CD4-positive, alpha-beta T cell treated with Interleukin-15 for 4 hours (primary cell): ENCODE results near the gene CYTH1.
"Not testable (repeated sequence)": the region's sequence is repeated elsewhere in the genome, so short reads cannot be mapped to it uniquely, and the experiment has no call there.

Source experiments
- DNase-seq: peaks from one replicate; pipeline ENCODE4 v3.0.0-alpha.2; 2020; ENCODE audit warnings: low spot score

Gene CYTH1

DNA sequence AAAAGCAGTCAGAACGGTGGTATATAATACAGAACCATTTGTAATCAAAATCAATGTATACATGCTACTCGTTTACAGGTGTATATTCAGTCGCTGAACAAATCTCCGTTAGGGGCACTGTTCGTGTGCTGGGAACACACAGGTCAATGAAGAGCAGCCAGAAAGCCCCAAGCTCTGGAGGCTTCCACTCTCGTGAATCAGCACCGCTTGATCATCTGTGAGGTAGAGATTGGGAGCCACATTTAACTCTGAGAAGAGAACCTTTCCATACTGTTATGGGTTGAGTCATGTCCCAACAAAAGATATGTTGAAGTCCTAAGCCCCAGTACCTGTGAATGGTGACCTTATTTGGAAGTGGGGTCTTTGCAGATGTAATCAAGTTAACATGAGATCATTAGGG, 5.4 kb upstream of the CYTH1 start:
- DNase-seq = no peak

DNA sequence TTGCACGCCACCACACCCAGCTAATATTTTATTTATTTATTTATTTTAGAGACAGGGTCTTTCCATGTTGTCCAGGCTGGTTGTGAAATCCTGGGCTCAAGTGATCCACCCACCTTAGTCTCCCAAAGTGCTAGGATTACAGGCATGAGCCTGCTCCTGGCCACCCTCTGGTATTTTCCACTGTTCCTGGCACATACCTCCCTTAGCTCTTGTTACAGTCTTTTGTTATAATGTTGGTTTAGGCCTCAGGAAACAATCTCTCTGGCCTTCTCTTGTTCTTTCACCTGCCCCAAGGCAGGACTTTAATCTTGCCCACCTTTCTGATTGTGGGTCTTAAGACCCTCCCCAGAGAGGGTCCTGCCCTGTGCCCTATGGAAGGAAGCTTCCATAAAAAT, 3.6 kb upstream of the CYTH1 start:
- DNase-seq = no peak

DNA sequence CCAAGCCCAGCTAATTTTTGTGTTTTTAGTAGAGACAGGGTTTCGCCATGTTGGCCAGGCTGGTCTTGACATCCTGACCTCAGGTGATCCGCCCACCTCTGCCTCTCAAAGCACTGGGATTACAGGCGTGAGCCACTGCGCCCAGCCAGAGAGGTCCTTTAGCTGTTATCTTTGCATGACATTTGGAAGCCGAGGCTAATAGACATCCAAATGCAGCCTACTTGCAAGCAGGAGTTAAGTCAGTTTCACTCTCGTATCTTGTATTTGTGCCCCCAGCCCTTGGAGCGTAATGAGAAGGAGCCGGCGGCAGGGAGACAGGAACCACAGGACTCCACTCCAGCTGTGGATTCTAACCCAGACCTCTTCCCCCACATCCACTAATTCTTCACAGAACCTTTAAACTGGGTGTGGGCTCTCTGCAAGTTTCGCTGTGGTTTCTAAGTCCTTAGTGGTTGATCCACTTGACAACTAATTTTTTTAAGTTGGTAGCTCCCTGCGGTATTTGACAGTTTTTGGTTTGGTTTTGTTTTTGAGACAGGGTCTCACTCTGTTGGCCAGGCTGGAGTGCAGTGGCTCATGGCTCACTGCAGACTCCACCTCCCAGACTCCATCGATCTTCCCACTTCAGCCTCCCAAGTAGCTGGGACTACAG, 3.1 kb upstream of the CYTH1 start:
- DNase-seq = no peak

DNA sequence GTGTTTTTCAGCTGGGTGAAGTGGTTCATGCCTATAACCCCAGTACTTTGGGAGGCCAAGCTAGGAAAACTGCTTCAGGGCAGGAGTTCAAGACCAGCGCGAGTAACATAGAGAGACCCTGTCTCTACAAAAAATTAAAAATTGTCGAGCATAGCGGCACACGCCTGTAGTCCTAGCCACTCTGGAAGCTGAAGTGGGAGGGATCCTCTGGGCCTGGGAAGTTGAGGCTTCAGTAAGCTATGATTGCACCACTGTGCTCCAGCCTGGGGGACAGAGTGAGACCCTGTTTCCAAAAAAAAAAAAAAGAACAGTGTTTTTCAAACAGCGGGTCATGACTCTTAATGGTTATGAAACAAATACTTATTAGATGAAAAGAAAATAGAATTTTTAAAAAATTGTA, 2.3 kb upstream of the CYTH1 start:
- no peak for DNase-seq

DNA sequence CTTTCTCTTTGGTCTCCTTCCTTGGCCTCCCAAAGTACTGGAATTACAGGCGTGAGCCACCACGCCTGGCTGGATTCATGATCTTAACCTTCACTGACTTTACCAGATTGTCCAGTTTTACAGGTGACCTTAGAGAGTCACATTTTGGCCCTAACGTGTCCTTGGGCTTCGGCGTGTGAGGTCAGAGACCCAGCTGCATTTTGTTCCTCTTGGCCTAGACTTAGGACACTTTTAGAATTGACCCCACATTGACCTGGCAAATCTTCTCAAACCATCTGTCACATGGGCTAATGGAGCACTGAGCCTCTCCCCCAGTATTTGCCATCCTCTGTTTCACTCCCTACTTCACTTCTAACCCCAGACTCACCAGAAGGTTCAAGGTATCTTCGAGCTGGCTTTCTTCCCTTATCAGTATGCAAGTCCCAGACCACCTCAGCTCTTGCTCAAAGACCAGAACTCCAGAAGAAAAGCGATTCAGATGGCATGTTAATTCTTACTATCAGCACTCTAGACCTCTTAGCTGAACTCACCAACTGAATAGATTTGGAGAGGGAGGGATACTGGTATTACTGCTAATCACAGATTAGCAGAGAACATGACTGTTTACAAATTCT, 1.7 kb upstream of the CYTH1 start:
- DNase-seq = no peak

DNA sequence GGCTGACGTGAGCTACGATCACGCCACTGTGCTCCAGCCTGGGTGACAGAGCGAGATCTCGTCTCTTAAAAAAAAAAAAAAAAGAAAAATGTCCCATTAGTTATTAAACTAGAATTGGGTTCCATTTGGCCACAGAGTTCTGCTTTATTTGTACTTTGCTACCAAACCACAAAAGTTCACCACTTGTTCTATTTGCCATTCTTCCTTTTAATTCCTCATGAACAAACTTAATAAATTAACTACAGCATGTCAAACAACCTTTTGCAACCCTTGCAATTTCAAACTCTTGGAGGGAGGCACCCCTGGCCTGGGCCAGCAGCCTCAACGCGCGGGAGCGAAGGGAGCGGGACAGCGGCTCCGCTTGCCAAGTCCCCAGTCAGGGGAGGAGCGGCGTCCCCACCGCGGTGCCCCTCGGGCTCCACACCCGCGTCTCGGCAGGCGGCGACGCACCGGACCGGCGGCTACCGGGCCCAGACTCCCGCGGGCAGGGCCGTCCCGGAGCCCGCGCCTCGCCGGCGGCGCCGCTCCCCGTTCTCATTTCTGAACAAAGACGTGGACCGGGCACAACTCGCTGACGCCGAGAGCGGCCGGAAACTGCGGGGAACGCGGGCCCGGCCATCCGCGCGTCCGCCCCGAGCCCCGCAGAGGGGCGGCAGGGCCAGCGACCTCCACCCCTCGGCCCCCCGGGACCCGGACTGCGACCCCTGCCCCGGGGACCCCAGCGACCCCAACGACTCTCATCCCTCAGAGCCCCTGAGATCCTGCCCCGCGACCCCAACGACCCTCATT, 775 bp downstream of the CYTH1 start:
- no peak for DNase-seq

DNA sequence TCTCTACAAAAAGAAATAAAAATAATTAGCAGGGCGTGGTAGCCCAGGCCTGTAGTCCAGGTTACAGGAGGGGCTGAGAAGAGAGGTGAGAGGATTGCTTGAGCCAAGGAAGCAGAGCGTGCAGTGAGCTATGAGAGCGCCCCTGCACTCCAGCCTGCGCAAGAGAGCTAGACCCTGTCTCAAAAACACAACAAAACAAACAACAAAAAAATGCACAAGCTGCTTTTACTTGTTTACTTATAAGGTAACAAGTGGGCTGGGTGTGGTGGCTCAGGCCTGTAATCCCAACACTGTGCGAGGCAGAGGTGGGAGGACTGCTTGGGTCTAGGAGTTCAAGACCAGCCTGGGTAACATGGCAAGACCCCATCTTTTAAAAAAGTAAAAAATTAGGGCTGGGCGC, 1.7 kb downstream of the CYTH1 start:
- DNase-seq = no peak

DNA sequence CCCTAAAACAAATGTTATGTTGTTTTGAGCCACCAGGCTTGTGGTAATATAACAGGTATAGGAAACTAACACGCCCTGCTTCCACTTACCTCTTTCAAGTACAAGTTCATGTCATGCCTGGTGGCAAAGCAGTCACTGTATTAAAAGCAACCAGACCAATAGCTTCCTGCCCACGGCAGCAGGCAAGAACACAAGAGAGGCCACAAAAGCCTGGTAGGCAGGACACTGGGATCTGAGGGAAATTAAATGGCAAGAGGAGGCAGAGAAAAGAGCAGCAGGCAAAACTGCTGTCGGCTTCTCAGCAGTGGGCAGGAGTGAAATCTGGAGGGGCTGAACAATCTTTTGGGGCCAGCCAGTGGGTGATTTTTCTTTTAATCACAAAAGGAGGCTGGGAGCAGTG, 2.2 kb downstream of the CYTH1 start:
- peak; percentile 83 for DNase-seq

DNA sequence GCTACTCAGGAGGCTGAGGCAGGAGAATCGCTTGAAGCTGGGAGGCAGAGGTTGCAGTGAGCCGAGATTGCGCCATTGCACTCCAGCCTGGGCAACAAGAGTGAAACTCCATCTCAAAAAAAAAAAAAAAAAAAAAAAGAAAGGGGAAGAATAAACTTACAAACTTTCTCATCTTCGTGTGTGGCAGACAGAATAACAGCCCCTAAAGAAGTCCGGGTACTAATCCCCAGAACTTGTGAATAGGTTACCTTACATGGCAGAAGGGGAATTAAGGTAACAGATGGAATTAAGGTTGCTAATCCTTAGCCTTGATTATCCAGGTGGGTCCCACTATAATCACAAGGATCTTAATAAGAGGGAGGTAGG, 2.8 kb downstream of the CYTH1 start:
- DNase-seq = not testable (repeated sequence)

DNA sequence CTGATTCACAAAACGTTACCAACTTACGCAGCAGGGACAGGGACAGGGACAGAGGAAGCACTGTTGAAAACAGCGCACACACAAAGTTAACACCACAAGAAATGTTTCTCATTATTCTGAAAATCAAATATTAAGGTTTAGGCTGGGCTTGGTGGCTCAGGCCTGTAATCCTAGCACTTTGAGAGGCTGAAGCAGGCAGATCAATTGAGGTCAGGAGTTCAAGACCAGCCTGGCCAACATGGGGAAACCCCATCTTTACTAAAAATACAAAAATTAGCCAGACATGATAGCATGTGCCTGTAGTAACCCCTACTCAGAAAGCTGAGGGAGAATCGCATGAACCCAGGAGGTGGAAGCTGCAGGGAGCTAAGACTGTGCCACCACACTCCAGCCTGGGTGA, 4.2 kb downstream of the CYTH1 start:
- DNase-seq = no peak

DNA sequence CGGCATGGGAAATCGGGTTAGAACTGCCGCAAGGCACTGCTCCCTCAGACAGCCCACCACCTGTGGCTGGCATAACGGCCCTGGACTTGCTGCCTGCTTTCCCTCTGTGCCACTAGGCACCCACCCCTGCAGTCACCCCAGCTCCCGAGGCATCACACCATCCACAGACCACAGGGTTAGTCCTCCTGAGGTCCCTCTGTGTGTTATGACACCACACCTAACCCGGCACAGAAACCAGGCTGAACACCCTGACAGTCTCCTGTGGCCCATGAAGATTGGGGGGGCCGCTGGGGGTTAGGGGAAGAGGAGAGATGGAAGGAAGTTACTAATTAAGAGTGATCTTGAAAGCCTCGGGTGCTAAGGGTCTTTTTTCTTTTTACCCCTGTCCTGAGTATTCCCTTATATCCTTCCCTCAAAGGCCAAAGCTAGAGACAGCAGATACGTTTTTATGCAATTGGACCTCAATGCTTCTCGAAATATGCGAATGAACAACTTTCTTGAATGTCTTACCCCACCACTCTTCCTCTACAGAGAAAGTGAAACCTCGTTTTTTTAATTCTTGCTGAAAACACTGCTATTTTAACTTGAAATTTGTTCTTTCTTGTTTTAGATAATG, 7.0 kb downstream of the CYTH1 start:
- DNase-seq = peak; percentile 66

DNA sequence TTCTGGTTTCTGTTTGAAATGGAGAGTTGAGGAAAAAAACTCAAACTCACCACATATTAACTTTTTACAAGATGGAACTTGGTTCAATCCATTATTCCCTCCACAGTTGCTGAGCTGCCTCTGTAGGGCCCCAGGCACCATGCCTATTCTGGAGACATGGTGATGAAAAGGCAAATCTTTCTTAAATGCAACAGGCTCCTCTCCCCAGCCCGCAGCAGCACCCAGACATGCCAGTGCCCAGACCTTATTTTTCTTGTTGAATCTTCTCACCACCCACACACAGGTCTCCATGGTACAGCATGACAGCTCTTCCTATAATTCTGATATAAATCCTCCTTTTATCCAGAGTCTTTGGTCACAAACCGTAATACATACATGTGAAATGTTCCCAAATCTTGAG, 7.6 kb downstream of the CYTH1 start:
- no peak for DNase-seq

DNA sequence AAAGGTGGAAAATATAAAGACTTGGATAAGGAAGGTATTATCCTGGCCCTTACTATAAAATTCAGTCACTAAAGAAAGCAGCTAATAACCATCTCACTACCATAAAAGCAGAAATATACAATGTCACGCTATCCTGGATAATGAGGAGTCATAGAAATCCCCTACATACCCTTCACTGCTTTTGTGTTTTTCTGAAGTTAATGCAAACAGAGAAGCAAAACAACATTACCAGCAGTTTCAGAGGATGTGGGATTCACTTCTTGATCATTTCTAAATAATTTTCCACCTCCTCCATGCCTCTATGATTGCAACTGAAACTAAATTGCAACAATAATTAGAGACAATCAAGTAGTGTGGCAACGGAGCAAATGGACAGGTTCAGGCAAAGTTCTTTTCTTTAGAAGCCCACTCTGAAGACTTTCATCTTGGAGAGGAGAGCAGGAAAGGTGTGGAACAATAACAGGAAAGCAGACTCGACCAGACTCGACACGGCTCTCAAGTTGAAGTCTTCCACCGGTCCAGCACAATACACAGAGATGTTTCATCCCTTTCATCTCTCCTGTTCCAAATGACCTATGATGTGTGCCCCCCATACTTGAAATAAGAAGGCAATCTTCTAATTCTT, 10.2 kb downstream of the CYTH1 start:
- no peak for DNase-seq

DNA sequence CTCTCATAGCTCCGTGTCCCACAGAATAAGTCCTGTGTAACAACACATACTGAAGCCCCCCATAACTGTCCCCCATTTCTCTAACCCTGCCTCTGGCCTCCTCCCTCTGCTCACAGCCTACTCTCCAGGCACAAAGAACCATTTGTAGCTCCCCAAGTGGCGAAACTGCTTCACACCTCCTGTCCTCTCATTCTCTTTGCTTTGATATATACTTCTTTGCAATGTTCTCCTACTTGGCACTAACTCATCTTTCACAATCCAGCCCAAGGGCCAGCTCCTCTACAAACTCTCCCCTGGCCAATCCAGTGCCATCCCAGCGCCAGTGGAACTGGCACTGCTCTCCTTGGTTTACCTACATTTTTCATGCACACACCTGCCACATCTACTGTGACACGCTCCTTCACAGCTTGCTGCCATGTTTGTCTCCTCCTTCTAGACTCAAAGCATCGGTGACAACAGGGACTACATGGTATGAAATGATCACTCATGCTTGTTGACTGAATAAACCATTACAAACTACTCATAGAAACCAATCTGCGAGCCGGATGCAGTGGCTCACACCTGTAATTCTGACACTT, 12.8 kb downstream of the CYTH1 start:
- DNase-seq = no peak

DNA sequence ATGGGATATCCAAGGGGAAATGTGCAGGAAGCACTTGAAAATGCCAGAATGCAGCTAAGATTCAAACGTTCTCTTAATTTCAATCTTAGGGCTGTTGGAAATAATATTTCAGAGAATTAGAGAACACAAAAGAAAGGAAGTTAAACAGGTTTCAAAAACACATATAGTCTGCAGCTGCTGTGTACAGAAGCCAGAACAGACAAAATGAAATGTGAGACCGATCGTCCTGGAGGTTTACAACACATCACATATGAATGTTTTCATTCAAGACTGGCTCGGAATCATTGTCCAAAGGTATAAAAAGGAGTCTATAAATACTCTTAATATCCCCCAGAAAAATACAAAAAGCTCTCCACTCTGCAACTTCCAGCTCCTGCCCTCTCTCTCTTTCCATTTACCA, 14.3 kb downstream of the CYTH1 start:
- no peak for DNase-seq

DNA sequence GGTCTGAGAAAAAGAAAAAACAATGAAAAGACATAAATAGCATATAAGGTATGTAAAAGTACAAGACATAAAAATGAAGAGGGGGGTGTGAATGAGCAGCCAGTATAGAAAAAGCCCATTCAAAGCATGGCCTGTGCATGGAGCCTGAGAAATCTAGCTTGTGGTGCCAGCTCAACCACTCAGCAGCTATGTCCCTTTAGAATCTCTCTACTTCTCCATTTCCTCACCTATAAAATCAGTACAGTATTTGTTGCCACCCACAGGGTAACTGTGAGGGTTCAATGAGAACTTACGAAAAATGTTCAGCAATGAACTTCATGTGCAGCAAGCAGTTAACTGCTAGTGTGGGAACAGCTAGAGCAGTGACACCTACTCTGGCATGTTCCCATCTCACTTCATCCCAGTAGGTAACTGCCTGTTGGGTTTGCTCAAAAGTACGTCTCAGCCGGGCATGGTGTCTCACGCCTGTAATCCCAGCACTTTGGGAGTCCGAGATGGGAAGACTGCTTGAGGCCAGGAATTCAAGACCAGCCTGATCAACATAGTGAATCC, 15.3 kb downstream of the CYTH1 start:
- no peak for DNase-seq

DNA sequence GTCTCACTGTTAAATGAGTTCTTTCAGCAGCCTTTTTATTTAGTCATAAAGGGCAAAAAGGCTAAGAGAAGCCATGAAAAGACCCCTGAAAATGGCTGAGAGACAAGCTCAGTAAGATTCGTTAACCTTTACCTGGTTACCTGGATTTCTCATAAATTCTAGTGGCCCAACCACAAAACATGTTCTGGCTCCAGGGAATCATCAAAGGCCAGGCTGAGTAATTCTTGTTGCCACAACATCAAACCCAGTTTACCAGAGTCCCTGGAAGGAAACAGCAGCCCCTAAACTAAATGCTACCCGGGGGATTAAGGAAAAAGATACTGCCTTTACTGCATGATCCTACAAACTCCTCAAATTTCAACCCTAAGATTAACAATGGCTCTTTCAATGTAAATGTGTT, 15.8 kb downstream of the CYTH1 start:
- DNase-seq = no peak

DNA sequence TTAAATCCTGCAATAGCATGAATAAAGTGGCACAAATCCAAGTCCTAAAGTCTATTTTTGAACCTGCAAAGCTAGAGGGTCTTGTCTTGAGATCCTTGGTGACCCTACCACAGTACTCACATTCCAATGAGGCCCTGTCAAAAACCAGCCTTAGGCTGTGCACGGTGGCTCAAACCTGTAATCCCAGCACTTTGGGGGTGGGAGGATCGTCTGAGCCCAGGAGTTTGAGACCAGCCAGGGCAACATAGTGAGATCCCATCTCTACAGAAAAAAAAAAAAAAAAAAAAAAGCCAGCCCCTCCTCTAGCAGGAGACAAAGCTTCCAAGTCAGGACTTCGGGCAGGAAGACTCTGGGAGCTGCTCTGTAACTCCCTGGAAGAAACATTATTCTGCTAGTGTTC, 16.3 kb downstream of the CYTH1 start:
- DNase-seq = no peak

DNA sequence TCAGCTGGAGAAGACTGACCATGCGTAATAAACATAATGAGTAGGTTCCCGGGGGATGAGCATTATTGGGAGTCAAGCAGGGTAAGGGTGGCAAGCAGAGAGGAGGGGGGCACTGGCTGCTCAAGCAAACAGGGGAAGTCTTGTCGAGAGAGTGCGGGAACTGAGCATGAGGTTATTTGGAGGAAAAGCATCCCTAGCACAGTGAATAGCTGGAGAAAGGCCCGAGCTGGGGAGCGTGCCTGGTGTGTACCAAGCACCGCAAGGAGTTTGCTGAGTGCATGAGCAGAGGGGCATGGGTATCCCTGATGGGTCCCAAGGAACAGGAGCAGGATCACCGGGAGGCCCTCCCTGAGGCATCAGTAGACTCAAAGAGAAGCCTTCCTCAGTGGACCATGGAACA, 17.2 kb downstream of the CYTH1 start:
- DNase-seq = no peak

DNA sequence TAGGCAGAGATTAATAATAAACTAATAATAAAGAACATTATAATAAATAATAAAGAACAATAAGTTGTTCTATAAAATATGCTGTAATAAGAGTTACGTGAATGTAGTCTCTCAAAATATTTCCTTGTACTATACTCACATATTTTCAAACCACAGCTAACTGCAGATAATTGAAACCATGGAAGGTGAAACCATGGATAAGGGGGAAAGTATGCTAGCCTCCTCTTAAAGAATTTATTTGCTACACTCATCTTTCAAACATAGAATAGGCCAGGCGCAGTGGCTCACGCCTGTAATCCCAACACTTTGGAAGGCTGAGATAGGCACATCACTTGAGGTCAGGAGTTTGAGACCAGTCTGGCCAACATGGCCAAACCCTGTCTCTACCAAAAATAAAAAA, 18.5 kb downstream of the CYTH1 start:
- no peak for DNase-seq

DNA sequence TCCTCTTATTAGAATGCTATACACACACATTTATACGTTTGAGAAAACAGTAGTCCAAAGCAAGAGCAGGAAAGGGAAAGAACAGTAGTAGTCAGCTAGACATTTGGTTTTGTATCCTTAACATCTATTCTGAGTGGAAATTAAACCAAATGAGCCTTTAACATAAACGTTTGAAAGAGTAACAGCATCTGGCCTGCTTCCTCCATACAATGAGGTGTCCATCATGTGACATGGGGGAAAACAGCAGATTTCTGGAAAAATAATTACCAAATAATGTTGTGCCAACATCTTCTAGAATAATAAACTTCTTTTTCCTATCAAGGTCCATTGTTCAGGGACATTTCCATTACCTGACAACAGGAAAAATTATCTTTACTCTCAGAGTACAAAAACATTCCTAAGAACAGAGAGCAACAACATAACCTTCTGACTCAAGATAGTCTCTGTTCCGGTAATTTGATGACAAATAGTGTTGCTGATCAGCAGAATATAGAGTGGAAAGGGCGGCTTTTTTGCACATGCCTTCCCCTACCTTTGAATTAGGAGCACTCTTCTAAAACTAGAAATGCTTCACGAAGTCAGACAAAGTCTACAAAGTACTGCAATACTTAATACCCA, 20.2 kb downstream of the CYTH1 start:
- DNase-seq = no peak

DNA sequence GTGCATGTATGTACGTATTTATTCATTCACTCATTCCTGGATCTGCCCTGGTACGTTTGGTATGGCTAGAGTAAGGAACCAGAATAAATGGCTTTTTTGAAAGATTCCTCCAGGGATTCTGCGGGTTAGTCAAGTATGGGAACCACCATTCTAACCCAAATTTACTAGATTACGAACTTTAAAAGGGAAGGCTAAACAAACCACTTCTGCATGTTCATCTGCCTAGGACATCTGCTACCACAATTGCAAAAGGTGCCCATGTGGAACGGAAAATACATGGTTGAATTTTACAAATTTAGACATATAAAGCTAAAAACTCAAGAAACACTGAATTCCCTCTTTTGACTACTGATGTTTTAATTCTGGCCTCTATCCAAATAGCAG, 22.1 kb downstream of the CYTH1 start:
- no peak for DNase-seq
